Measurements from ENCODE around the gene OCA2.

GRCh38 chr15:27817258-27817657 is 281.9 kb downstream of the OCA2 start:
- TF ChIP-seq CTCF (IDR thresholded peaks at IDR 0.05; ENCODE audit: low read length), result no peak
- TF ChIP-seq EZH2 (IDR thresholded peaks at IDR 0.05; ENCODE audit: borderline replicate concordance, low read length), result no peak
